Measurements from ENCODE around the gene GPRIN1. TPM values are rescaled to one million over a fixed set of nuclear protein-coding genes. Genes with fewer than 3 reads are reported as not detected.
"Not testable (repeated sequence)": the region's sequence is repeated elsewhere in the genome, so short reads cannot be mapped to it uniquely, and the experiment has no call there.

Gene GPRIN1
- total RNA-seq, 1 donor from 2014 or later = 4.5 TPM

DNA sequence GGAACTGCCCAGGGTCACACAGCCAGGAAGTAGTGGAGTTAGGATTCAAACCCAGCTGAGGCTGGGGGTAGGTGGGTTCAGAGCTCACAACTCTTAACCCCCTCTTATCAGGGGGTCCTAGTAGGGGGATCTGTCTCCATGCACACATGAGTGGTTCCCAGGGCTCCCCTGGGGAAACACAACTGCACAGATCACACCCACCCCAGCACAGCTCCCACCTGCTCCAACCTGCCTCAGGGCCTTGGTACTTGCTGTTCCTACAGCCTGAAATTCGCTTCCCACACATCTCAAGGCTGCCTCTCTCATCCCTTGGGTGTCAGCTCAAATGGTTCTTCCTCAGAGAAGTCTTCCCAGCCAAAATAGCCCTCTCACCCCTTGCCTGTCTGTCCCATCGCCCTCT lies 15.6 kb upstream of the GPRIN1 start:
- no peak for DNase-seq (ENCODE audit: low read depth in 2 of 2)

DNA sequence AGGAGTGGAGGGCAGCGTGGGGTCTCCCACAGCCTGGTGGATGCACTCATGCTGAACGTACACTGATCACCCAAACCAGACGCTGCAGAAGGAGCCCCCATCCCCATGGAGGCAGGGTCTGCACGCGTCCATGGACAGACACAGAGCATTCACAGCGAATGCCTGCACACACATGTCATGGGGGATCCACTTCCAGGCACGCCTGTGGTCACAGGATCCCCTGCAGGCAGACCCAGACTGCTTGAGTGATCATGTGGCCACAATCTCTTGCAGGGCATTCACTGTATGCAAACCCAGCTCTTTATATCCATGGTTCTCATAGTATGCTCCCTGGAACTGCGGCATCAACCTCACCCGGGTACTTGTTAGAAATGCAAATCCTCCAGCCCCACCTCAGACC lies 15.0 kb upstream of the GPRIN1 start:
- no peak for DNase-seq (ENCODE audit: low read depth in 2 of 2)

DNA sequence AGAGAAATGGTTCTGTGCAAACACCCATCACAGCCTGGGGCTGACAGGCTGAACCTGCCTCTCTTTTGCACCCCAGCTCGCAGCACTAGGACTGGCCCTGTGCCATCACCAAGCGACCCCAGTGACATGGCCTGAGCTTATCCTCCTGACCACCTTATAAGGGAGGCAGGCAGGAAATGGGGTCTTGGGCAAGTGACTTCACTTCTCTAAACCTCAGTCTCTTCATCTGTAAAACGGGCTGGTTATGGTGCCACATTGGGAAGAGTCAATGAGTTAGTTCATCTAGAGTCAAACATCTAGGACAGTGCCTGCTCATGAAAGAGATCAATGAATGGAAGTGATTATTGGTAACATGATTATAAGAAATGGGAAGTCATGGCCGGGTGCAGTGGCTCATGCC lies 14.2 kb upstream of the GPRIN1 start:
- no peak for DNase-seq (ENCODE audit: low read depth in 2 of 2)

DNA sequence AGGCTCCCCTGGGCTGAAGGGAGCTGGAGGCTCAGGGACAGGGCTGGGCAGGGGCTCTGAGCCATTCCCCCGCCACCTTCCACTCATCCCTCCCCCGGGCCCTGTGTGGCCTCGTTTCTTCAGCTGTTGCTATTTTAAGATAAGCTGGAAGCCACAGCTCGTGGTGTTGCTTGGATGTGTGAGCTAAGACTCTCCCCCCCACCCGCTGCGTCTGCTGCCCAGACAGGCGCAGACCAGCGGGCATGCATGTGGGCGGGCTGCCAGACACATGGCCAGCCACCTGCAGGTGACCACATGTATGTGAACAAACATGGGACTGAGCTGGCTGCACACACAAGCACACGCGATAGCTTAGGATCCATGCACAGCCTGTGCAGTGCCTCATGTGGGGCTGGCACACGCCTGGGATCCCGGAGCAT lies 11.7 kb upstream of the GPRIN1 start:
- DNase-seq (ENCODE audit: low read depth in 2 of 2) = no peak

DNA sequence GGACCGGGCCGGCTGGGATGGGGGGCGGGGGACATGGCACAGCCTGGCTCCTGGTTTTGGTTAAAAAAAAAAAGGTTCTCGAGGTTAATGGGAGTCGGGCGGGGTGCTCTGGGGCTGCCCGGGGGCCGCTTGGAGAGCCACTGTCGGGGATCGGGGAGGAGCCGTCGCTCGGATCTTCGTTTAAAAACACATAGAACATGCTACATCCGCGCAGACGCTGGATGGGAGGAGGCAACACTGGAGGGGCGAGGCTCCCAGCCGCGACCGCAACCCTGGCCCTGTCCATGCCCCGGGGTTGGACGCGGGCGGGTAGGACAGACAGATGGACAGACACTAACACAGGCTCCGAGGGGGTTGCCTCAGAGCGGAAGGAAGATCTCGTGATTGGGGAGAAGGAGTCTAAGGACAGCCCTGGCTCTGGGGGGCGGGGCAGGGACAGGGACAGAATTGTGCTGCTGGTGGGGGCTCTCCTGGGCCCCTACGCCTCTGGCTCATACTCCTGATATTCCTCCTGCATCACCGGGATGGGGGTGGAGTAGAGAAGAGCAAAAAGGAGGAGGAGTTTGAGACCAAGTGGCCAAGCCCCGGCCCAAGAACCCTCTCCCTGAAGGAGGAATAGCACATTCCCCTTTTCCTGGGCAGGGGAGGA lies 10.5 kb upstream of the GPRIN1 start:
- DNase-seq (ENCODE audit: low read depth in 2 of 2) = no peak

DNA sequence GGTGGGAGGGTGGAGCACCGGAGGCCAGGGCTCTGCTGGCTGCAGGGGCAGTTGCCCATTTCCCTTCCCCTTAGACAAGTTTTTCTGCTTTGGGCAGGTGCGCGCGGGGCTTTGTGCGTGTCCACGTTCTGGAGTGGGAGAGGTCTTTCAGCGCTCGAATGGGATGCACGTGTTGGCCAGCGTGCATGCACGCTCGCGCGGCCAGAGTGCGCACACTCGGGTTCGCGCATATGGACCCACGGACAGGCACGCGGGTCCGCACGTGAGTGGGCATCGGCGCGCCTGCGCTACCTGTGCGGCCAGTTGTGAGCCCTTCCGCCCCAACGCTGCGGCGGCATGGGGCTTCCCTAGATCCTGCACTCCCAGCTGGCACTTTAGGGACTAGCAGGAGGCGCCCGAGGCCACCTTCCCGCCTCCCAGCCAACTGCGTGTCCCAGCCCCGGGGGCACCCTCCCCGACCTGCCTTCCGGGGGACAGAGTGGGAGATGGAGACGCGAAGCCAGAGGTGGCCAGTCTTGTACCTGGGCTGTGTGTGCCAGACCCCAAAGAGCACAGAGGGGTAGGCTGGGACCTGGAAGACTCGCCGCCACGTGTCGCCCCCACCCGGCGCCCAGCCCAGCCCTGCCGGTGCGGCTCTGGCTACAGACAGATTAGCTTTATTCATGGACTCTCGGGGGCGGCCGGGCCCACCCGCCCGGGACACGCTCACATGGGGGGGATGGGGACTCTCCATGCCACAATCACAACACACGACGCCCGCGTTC lies 9.8 kb upstream of the GPRIN1 start:
- no peak for DNase-seq (ENCODE audit: low read depth in 2 of 2)

DNA sequence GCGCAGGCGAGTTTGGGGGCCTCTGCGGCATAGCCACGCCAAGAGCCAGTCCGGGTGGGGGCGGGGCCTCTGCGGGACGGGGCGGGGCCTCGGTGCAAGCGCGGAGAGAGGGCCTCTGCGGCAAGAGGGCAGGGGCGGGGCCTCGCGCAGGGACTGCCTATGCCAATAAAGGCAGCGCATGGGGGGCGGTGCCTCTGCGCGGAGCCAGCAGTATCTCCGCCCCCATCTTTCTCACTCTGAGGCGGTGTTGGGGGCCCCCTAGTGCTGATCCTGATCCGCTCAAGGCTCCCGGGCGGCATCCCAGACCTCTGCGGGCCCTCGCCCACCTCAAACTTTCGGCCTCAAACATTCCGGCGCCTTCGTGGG lies 9.2 kb upstream of the GPRIN1 start:
- DNase-seq (ENCODE audit: low read depth in 2 of 2) = peak; percentile 43 to 92

DNA sequence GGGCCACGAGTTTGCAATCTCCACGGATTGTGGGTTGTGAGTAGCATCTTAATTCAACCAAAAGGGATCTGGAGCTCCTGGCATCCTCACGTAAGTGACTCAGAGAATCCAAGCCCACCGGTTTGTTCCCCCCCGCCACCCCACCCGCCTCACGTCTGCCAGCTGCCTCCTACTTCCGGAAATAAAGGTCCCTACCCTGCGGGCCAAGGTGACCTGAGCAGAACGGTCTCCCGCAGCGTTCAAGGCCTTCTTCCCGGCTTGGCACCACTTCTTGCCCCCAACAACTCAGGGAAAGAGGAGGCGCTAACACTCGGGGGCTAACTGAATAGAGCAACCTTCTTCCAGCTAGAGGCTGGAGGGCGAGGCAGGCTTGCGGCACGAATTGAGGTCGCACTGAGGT lies 8.8 kb upstream of the GPRIN1 start:
- DNase-seq (ENCODE audit: low read depth in 2 of 2) = no peak

DNA sequence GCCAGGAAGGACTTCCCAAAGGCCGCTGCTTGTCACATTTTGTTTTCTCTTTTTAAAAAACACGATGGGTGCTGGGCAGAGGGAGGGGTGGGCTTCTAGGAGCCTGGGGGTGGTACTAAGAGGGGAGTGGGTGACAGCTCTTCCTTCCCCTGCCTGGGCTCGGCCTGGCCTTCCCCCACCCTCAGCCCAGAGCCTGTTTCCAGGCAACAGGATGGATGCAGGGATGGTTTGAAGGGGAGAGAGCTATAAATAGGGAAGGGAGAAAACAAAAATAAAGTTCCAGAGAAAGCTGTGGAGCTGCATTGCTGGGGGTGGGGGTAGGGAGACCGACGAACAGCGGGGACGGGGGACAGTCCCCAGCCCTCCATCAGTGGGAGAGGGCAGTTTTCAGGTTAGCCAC lies 6.6 kb upstream of the GPRIN1 start:
- DNase-seq (ENCODE audit: low read depth in 2 of 2) = no peak

DNA sequence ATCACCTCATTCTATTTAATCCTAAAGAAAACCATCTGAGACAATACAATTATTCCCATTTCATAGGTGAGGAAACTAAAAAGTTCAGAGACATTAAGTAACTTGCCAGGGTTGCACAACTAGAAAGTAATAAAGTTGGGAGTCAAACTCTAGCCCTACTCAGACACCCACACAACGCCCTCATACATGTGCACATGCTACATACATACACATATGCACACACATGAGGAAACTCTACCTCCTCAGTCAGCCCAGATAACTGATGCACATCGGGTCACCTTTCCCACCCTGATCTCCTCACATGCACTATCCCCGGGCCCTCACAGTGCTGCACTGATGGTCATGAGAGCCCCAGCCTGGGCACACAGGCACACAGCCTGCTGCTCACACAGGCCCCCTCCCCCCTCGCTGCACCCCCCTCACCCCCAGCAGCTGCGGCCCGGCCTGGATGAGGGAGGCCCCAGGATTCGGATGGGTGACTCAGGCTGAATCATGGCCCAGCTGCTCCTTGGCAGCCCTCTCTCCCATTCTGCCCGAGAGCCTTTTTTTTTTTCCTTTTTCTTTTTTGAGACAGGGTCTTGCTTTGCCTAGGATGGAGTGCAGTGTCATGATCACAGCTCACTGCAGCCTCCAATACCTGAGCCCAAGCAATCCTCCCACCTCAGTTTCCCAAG lies 5.0 kb upstream of the GPRIN1 start:
- DNase-seq (ENCODE audit: low read depth in 2 of 2) = peak in 1 of 2 donors; percentile 81

DNA sequence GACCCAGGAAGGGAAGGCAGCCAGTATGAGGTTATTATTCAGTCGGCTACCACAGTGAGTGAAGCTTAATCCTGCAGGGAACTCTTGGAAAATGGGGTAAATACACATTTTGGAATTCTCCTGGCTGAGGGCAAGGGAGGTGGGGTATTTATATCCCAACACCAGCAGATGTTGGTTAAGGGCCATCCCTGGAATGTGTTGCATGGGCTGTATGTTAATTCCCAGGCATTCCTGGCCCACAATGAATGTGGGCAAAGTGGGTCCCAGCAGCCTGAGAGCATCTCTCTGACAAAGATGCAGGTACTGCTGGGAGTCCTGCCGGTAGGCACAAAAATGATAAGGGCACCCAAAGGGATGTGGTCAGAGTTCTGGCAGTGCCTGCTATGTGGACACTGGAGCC lies 2.9 kb upstream of the GPRIN1 start:
- DNase-seq (ENCODE audit: low read depth in 2 of 2) = no peak

DNA sequence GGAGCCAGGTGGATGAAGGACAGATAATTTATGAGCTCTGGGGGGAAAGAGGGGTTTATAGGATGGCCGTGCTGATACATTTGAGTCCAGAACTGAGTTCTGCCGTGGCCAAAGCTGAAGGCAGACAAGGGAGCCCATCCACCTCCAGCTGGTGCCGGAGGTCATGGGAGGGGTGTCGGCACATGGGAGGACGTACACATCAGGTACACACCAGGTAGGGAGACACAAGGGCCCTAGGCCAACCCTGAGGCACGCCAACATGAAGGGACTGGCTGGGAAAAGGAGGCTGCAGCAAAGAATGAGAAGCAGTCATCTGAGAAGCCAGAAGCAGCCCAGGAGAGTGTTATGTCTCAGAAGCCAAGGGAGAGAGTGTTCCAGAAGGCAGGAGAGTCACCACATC lies 2.1 kb upstream of the GPRIN1 start:
- DNase-seq (ENCODE audit: low read depth in 2 of 2) = no peak

DNA sequence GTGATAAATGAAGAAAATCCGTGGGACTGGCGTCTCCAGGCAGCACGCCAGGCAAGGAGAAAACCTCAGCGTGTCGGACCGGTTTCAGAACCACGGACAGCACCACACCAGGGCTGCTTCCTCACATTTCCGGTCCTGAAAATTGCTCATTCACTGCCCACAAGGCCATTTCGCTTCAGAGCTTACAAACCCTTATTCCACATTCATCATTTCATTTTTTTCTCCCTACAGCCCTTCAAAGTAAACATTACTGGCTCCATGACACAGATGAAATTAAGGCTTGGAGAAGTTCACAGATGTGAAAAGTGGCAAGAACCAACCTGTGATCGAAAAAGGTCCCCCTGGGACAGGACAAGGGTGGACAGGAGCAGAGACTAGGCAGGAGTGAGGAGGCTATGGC lies 1.5 kb upstream of the GPRIN1 start:
- peak; percentile 61 to 85 for DNase-seq (ENCODE audit: low read depth in 2 of 2)

DNA sequence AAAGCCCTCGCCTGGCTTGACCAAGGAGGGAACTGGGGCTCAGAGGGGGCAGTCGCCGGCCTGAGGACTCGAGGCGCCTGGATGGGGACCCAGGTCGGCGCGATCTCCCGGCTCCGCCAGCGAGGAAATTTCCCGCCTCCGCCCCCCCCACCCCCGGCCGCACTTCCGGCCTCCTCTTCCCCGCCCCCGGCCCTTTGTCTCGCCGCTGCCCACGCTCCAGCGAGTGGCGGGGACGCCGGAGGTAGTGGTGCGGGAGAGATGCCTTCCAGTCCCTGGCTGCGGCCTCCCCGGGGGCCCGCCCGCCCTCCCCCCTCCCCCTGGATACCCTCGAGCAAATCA lies 448 bp upstream of the GPRIN1 start:
- DNase-seq (ENCODE audit: low read depth in 2 of 2) = no peak

DNA sequence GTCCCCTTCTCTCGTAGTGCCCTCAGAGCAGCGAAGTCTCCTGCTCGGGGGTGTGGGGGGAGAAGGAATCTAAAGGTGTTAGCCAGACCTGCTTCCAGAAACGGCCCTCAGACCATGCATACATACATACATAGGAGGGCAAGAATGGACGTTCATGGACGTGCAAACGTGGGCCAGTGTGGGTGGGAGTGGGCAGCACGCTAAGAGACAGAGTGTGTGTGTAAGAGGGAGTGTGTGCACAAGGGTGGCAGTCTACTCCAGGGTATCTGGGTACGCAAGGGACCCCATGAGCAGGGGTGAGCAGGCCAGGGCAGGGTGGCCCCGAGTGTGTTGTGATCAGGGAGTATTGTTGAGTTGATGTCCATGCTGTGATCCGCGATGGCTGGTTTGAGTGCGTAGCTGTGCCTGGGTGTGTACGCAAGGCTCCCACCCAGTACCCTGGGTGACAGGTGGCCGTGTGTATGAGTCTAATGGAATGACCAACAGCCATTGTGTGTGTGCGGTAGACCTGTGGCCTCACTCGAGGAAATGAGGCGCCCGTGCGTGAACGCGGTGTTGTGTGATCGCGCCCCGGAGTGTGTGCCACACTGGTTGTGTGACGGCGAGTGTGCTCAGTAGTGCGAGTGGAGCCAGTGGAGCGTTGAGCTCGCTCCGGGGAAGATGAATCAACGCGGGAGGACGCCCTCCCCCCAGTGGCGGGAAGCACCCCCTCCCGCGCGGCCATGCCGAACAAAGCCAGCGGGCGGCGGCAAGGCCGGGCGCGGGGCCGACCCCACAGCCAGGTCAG lies 826 bp downstream of the GPRIN1 start:
- DNase-seq (ENCODE audit: low read depth in 2 of 2) = no peak

DNA sequence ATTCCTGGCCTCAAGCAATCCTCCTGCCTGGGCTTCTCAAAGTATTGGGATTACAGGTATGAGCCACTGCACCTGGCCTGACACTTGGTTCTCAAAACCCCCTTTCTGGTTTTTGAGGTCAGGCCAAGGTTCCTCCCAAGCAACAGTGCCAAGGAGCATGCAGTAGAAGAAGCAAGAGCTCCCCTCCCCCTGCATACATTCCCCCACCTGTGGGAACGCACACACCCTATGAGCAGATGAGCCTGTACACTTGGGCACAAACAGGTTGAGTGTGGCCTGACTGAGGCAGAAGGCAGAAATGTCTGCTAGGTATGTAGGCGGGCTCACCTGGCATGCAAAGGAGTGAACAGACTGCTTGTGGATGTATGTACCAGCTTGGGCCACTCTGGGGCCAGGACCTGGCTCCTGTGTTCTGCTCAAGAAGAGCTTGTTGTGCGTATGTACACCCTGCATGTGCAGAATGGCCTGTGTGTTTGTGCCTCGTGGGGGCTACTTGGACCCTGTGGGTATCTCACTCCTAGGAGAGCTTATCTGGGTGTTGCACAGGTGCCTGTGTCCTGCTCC lies 1.7 kb downstream of the GPRIN1 start:
- no peak for DNase-seq (ENCODE audit: low read depth in 2 of 2)

DNA sequence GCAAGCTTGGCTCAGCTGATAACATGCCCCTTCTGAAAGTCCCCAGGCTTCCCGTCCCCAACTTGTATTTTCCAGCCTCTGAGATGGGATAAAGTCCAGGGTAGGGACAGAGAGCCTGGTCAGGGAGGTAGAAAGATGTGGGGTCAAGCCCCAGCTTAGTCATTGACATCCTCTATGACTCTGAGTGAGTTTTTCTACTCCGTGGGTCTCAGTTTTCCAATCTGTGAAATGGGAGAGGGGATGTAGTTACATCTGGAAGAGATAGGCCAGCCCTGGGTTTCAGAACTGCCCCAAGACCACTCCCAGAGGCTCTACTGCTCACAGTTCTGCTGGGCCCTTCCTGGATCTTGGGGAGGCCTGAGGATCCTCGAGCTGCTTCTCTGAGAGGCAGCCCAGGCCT lies 3.1 kb downstream of the GPRIN1 start:
- DNase-seq (ENCODE audit: low read depth in 2 of 2) = no peak

DNA sequence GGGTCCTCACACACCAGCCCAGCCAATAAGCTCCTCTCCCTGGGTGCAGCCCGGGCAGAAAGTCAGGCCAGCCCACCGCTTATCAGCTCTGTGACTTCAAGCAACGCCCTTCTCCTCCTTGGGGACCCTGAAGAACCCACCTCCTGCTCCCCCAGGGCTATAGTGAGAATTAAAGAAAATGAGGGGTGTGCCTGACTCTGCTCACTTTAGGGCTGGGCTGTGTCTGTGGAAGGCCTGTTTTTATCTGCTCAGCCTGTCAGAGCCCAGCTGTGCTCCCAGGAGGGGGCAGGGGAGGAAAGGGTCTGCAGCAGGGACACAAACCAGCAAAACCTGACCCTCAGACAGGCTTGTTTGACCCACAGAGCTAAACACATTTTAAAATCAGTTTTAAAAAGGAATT lies 3.9 kb downstream of the GPRIN1 start:
- no peak for DNase-seq (ENCODE audit: low read depth in 2 of 2)

DNA sequence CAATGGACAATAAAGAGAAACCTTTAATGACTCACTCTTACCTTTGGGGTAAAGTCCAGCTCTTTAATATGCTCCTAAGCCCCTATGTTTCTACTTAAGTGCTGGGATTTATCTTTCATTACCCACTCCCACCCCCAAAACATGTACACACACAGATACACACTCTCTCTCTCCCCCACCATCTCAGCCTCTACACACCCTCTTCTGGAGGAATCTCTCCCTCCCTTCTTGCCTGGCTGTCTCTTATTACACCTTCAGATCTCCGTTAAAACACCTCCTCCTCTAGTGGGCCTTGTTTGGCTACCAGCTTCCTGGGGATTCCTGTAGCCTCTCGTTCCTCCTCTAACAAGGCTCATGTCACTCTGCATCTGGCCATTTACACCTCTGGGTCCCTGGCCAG lies 6.9 kb downstream of the GPRIN1 start:
- DNase-seq (ENCODE audit: low read depth in 2 of 2) = no peak

DNA sequence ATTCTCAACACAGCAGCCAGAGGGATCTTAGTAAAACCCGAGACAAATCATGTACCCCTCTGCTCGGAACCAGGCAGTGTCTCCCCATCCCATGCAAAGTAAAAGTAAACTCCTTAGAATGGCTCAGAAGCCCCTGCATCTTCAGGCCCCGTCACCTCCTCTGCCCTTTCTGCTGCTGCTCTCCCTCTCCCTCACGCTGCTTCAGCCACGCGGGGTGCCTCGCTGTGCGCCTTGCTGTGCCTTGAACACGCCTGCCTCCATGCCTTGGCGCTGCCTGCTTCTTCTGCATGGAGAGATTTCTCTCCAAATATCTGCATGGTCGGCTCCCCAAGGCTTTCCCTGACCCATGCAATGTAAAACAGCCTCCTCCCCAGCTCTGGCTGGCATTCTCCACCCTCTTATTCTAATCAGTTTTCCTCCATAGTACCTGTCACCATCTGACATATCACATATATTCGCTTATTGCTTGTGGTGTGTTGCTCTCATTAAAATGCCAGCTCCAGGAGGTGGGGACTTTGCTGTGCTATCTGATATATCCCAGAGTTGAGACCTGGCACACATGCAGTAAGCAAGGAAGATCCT lies 8.0 kb downstream of the GPRIN1 start:
- DNase-seq (ENCODE audit: low read depth in 2 of 2) = no peak

DNA sequence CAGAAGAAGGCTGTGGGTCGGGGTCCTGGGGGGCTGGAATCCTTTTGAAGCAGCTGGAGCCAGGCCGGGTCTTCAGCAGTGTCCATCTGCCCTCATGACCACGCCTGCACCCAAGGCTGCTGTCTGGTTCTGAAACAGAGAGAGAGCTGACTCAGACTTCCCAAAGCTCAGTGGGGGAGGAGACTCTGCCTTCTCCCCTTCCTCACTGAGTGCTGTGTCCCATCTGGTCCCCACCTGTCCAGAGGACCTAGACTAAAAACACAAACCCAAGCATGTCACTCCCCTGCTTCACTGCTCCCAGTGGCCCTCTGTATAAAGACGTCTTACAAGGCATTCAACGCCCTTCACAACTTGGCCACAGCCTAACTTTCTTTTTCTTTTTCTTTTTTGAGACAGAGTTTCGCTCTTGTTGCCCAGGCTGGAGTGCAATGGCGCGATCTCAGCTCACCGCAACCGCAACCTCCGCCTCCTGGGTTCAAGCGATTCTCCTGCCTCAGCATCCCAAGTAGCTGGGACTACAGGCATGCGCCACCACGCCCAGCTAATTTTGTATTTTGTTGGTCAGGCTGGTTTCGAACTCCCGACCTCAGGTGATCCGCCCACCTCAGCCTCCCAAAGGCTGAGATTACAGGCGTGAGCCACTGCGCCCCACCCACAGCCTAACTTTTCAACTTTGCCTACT lies 10.1 kb downstream of the GPRIN1 start:
- not testable (repeated sequence) for DNase-seq (ENCODE audit: low read depth in 2 of 2)

All from dermis microvascular lymphatic vessel endothelial cell (primary cell).